Fibroblast of skin of scalp (primary cell): Measurements from ENCODE around the gene STH.

ENCODE experiments used
- DNase-seq: peaks from one replicate; pipeline ENCODE4 v3.0.0-alpha.2; 2013

STH gene

DNA sequence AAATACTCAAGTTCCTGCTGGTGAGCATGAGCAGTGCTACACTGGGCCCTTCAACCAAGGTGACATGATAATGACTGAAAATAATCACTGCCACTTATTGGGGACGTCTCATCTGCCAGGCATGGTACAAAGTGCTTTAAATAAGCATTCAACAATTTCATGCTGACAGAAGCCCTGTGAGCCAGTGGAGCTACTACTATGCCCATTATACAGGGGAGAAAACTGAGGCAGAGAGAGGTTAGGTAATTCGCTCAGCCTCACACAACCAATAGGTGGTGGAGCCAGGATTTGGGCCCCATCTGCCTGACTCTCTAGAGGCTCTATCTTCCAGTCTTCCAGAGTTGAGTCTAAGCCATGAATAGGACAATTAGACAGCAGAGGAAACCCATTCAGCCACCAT, 30.3 kb upstream of the STH start:
- no peak for DNase-seq

- no peak for DNase-seq
Measured at GRCh38 chr17:45969726-45970125, 29.3 kb upstream of the STH start.

DNA sequence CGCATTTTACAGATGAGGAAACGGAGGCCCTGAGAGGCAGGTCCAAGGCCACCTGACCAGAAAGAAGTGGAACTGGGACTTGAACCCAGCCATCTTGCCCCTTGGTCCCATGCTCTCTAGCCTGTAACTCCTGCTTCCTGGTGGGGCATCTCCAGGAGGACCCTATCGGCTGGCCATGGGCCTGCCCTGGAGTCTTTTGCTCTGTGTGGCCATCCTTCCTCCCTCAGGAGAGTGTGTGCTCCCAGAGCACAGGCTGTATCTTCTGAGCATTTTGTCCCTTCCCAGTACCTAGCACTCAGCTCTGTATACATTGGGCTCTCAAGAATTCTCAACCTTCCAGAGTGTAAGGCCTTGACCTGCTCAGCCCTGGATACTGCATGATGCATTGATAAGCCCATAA, 28.4 kb upstream of the STH start:
- no peak for DNase-seq

- no peak for DNase-seq
Measured at GRCh38 chr17:45971698-45972141, 27.3 kb upstream of the STH start.

- no peak for DNase-seq
Measured at GRCh38 chr17:45972531-45972930, 26.5 kb upstream of the STH start.

DNA sequence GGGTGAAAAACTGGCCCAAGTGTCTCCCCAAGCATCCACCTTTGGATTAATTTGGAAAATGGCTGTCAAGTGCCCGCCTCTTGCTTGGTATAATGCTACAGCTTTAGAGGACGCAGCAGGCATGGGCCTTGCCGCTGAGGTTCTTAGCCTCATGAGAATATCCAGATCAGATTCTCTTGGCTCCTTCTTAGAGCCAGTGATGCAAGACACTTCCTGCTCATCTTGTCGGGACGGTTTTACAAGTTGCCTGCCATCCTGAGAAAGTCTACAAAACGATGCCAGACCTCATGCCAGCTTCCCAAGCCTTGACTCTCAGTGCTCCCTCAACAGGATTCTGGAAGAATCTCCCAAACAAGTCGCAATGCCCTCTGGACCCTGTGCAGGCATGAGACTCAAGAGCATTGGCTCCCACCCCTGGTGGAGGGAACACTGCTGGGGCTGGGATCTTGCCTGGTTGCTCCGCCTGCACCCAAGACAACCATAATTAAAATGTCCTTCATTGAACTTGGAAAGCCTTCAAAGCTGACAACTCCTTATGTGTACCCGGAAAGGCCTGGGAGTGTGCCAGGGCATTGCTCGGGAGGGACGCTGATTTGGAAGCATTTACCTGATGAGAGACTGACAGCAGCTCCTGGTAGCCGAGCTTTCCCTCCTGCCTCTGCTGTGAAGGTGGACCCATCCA, 25.8 kb upstream of the STH start:
- DNase-seq: no peak

- no peak for DNase-seq
Measured at GRCh38 chr17:45973946-45974859, 24.8 kb upstream of the STH start.

DNA sequence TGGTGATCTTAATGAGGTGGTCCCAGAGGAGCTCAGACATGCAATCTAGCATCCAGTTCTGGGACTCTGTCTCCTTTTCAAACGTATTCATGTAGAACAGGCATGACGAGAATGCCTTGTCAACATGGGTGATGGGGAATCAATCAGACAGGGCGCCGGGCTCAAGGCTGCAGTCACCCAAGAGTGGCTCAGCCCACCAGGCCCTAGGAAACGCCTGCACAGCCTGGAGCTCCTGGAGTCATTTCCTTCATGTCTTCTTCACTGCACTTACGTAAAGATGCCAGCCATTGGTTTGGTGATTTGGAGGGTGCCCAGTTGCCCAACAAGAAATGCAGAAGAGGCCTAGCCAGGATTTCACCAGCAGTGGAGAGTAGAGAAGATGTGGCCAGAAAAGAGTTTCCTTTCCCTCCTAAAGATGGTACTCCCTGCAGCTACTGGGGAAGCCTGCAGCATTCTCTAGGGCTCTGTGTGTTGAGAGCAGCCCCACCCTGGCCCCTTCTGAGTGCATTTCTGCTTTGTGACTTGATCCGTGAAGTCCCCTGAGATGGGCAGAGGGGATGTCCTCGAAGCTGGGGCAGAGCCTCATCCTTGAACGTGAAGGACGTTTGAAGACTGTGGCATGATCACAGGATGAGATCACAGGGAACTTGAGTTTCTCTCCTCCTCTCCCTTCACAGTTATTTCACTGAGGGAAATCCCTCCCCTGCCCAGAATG, 24.0 kb upstream of the STH start:
- no peak for DNase-seq

GRCh38 chr17:45975640-45976295, 23.3 kb upstream of the STH start:
- DNase-seq: no peak

DNA sequence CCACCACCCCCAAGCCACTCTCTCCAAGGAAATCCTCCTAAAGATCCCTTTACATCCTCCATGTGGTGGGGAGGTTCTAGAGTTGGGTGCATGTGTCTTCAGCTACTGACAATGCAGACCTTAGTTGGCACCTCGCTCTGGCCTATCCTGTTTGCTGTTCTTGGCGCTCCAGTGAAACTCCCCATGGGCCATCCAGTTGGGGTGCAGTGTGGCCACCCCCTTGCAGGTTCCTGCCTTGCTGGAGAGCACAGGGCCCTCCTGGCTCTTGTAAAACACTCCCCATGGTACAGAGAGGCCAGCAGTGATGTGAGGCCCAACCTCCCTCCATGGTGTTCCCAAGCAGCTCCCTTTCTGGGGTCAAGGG, 22.7 kb upstream of the STH start:
- DNase-seq: no peak

- peak; percentile 6 for DNase-seq
Measured at GRCh38 chr17:45976755-45977505, 22.1 kb upstream of the STH start.

DNA sequence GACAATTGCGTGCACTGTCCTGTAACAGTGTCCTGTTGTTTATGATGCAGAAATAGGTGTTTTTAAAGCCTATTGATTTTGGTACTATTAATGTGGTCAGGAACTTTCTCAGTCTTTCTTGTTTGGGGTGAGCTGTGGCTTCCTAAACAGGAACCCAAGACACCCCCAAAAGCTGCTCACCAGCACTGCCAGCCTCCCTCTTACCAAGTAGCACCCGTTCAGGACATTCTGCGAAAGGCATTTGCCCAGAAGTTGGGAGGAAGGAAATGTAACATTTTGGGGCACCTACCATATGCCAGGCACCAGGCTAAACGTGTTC, 21.6 kb upstream of the STH start:
- DNase-seq: no peak

- DNase-seq: no peak
Measured at GRCh38 chr17:45977976-45978626, 20.9 kb upstream of the STH start.

- no peak for DNase-seq
Measured at GRCh38 chr17:45979137-45979536, 19.9 kb upstream of the STH start.

DNA sequence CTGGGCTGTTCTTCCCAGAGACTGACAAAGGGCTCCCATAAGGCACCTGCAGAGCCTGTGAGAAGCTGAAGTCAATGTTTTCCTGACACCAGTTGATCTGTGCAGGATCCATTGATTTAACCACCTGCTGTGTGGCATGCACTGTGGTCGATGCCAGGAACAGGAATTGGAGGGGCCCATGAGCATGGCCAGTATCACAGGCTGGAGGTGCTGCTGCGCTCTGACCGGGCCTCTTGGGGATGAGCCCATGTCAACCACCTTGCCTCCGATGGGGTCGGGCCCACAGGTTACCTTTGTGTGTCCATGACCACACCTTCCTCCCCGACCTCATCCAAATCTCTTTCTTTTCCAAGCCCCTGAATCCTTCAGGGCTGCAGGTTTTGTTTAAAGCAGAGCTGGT, 18.2 kb upstream of the STH start:
- no peak for DNase-seq

GRCh38 chr17:45981306-45981705, 17.7 kb upstream of the STH start:
- DNase-seq: no peak

DNA sequence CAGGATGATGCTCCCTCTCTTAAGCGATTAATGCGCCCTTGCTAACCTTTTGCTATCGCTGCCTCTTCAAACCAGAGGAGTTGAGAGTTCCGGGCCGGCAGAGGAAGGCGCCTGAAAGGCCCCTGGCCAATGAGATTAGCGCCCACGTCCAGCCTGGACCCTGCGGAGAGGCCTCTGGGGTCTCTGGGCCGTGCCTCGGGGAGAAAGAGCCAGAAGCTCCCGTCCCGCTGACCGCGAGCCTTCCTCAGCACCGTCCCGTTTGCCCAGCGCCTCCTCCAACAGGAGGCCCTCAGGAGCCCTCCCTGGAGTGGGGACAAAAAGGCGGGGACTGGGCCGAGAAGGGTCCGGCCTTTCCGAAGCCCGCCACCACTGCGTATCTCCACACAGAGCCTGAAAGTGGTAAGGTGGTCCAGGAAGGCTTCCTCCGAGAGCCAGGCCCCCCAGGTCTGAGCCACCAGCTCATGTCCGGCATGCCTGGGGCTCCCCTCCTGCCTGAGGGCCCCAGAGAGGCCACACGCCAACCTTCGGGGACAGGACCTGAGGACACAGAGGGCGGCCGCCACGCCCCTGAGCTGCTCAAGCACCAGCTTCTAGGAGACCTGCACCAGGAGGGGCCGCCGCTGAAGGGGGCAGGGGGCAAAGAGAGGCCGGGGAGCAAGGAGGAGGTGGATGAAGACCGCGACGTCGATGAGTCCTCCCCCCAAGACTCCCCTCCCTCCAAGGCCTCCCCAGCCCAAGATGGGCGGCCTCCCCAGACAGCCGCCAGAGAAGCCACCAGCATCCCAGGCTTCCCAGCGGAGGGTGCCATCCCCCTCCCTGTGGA, 16.0 kb upstream of the STH start:
- DNase-seq: no peak

- DNase-seq: no peak
Measured at GRCh38 chr17:45983614-45984310, 15.3 kb upstream of the STH start.

GRCh38 chr17:45984368-45984767, 14.7 kb upstream of the STH start:
- DNase-seq: no peak

GRCh38 chr17:45985447-45985846, 13.6 kb upstream of the STH start:
- DNase-seq: no peak
